Keratinocyte (primary cell): ENCODE results near the gene OR2T35. TPM values are rescaled to one million over a fixed set of nuclear protein-coding genes. Genes with fewer than 3 reads are reported as not detected.
"Not testable (repeated sequence)": the region's sequence is repeated elsewhere in the genome, so short reads cannot be mapped to it uniquely, and the experiment has no call there.

ENCODE experiments used
- DNase-seq: peaks from one replicate; pipeline ENCODE4 v3.0.0-alpha.2; 2011; ENCODE audit warnings: low read depth, missing footprints, low spot score
- FAIRE-seq: peaks from 2 replicates; lab custom pipeline; 2011; peaks lifted over from hg19 to GRCh38; lab: Jason Lieb, UNC
- H2AFZ ChIP-seq: 2 replicates; pipeline ENCODE4 v1.6.0; 2012; ENCODE audit warnings: low read length, control low read depth, inconsistent platforms; ENCODE audit not compliant: control insufficient read depth
- H3K27ac ChIP-seq: 2 replicates; pipeline ENCODE4 v1.5.1; 2011; ENCODE audit warnings: low read length; ENCODE audit not compliant: control insufficient read depth, insufficient read depth
- H3K27me3 ChIP-seq: 3 replicates; pipeline ENCODE4 v1.6.0; 2011; ENCODE audit warnings: low read length; ENCODE audit not compliant: control insufficient read depth, insufficient read depth; ENCODE audit errors: extremely low read depth
- H3K36me3 ChIP-seq, 2 experiments: 2 replicates in 1 of 2; 3 replicates in 1 of 2; pipeline ENCODE4 v1.5.1; 2011; ENCODE audit warnings: low read length in 2 of 2, mild to moderate bottlenecking in 1 of 2; ENCODE audit not compliant: control insufficient read depth in 2 of 2, insufficient read depth in 2 of 2; ENCODE audit errors: extremely low read depth in 1 of 2
- H3K4me1 ChIP-seq: 3 replicates; pipeline ENCODE4 v1.5.1; 2011; ENCODE audit warnings: low read length; ENCODE audit not compliant: control insufficient read depth, insufficient read depth; ENCODE audit errors: extremely low read depth
- H3K4me2 ChIP-seq: 3 replicates; pipeline ENCODE4 v1.6.0; 2011; ENCODE audit warnings: low read depth, low read length; ENCODE audit not compliant: control insufficient read depth, insufficient read depth; ENCODE audit errors: extremely low read depth
- H3K4me3 ChIP-seq, 3 experiments: fragments of 200-600 bp in 1 of 3; sonication (generic) in 1 of 3; 2 replicates in 2 of 3; 3 replicates in 1 of 3; pipeline ENCODE4 v1.5.1; 2011 to 2016; ENCODE audit warnings: low read length in 3 of 3, mild to moderate bottlenecking in 3 of 3, control low read depth in 2 of 3, inconsistent platforms in 1 of 3, low read depth in 1 of 3, mixed read lengths in 1 of 3, mixed run types in 1 of 3, moderate library complexity in 1 of 3; ENCODE audit not compliant: control insufficient read depth in 2 of 3, insufficient read depth in 2 of 3; ENCODE audit errors: extremely low read depth in 1 of 3
- H3K79me2 ChIP-seq: 2 replicates; pipeline ENCODE4 v1.6.0; 2012; ENCODE audit warnings: low read length; ENCODE audit not compliant: control insufficient read depth, insufficient read depth
- H3K9ac ChIP-seq: 3 replicates; pipeline ENCODE4 v1.6.0; 2011; ENCODE audit warnings: low read length; ENCODE audit not compliant: control insufficient read depth, insufficient read depth; ENCODE audit errors: extremely low read depth
- H3K9me1 ChIP-seq: 3 replicates; pipeline ENCODE4 v1.6.0; 2011; ENCODE audit warnings: low read length; ENCODE audit not compliant: control insufficient read depth, insufficient read depth; ENCODE audit errors: extremely low read depth
- H3K9me3 ChIP-seq: 2 replicates; pipeline ENCODE4 v1.5.1; 2012; ENCODE audit warnings: low read depth, low read length; ENCODE audit not compliant: control insufficient read depth
- H4K20me1 ChIP-seq: 3 replicates; pipeline ENCODE4 v1.6.0; 2011; ENCODE audit warnings: low read length; ENCODE audit not compliant: control insufficient read depth, insufficient read depth; ENCODE audit errors: extremely low read depth
- dilution Hi-C: fragments of 300-500 bp; cut with MboI; formaldehyde crosslinking; loops from one replicate; pipeline ENCODE4 v1.7.0; 2020; ENCODE audit warnings: low sequenced_read_pairs; ENCODE audit not compliant: extremely low pct_ligation_motif_present
- polyA plus RNA-seq, 5 experiments: library from polyadenylated mRNA; depleted of rRNA in 3 of 5; stranded (reverse) in 3 of 5; stranded (forward) in 1 of 5; unstranded in 1 of 5; fragments of >200 nt; gene quantifications; 1 replicate in 1 of 5; 2 replicates in 3 of 5; 3 replicates in 1 of 5; pipeline versions ENCODE4 v1.2.1 to v1.2.3, GENCODE V29; 2011 to 2012; ENCODE audit warnings: missing spikeins in 2 of 5, low read depth in 1 of 5, low replicate concordance in 1 of 5

Gene OR2T35
- polyA plus RNA-seq, 1 donor (not counting 4 experiments of a cell fraction or from before 2014, with no cell fraction given) = not detected

DNA sequence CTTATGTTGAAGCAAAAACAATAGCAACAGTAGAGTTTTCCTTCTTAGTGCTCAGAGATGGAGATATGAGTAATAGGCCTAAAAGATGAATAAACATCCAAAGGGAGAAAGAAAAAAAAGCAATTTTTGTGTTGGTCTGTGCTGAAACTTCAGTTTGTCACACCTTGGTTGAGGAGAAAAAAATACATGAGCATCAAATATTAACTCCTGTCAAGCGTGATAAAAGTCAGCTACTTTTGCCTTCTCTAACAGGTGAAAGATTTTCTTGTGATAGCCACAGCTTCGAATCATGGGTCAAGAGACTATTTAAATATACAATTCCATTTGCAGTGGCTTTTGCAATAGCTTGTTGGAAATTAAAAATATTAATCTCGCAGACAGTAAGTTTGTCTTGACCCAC, 4.2 kb downstream of the OR2T35 start:
- H3K4me2 ChIP-seq, dilution Hi-C loops, H3K27ac ChIP-seq, H3K36me3 ChIP-seq, DNase-seq, H3K9me1 ChIP-seq, FAIRE-seq, H3K9ac ChIP-seq, H3K4me3 ChIP-seq, H3K27me3 ChIP-seq, H4K20me1 ChIP-seq, H3K9me3 ChIP-seq, H2AFZ ChIP-seq, H3K79me2 ChIP-seq, H3K4me1 ChIP-seq: not testable (repeated sequence)

DNA sequence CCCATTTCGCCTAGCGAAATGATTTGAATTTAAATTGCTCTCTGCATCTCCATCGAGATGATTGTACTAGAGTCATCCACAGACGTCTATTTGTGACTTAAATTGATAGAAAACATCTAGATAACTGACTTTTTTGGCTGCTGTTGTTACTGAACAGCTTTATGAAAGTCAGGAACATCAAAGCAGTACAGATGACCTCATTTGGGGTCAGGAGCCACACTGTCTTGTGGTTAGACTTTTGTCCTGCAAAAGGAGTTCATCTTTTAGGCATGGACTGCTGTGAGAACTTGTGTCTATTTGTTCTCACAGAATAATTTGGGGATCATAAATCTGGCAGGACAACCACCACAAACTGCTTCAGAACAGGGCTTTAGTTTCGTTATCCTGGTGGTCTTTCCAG, 5.4 kb downstream of the OR2T35 start:
- FAIRE-seq, H3K79me2 ChIP-seq, H3K9me1 ChIP-seq, H3K4me1 ChIP-seq, dilution Hi-C loops, DNase-seq, H3K27me3 ChIP-seq, H3K4me3 ChIP-seq, H3K9ac ChIP-seq, H4K20me1 ChIP-seq, H3K4me2 ChIP-seq, H3K27ac ChIP-seq, H3K9me3 ChIP-seq, H3K36me3 ChIP-seq, H2AFZ ChIP-seq: not testable (repeated sequence)

DNA sequence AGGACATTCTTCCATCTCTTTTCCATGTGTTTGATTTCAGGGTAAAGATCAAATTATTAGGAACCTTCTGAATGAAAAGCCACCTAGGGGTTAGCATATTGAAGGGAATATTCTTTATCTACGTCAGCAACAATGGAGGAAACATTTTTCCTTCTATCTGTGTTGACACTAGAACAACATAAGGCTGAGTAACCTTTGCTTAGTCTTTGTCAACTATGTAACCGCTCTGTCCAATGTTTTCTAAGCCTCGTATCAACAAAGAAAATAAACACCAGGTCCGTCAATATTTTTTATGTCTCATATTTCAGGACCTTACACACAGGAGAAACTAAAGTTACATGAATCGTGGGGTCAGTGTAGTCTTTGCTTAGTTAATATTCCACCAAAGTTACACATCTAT, 8.5 kb downstream of the OR2T35 start:
- dilution Hi-C loops, H3K4me1 ChIP-seq, H3K79me2 ChIP-seq, FAIRE-seq, H3K4me3 ChIP-seq, H3K9ac ChIP-seq, H3K9me1 ChIP-seq, H3K9me3 ChIP-seq, H3K27me3 ChIP-seq, H3K36me3 ChIP-seq, H4K20me1 ChIP-seq, DNase-seq, H3K4me2 ChIP-seq, H2AFZ ChIP-seq, H3K27ac ChIP-seq: not testable (repeated sequence)

DNA sequence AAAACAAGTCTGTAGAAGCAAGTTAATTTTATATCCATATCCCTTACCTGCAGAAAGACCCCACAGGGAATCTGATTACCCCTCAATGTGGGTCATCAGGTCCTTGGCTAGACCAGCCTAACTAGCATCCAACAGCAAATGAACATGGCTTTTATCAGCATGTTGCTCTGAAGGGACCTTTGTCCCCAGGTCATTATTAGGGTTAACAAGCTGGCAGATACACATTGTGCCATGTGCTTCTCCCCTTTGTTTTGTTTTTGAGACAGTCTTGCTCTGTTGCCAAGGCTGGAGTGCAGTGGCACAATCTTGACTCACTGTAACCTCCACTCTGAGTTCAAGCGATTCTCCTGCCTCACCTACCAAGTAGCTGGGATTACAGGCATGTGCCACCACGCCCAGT, 10.1 kb downstream of the OR2T35 start, which contains the start of gene OR2T11:
Gene OR2T11 (minus strand): TSS at position 101 of the 400 bp plus-strand sequence. CDS start 7,963 bp downstream, outside the sequence.
- FAIRE-seq, H3K27me3 ChIP-seq, dilution Hi-C loops: not testable (repeated sequence)

More for the DNA sequence above, 10.1 kb downstream of the OR2T35 start, which contains the start of gene OR2T11:
- not testable (repeated sequence) for H3K27ac ChIP-seq, H3K9me3 ChIP-seq, H3K9ac ChIP-seq, DNase-seq, H3K4me2 ChIP-seq, H3K4me1 ChIP-seq, H2AFZ ChIP-seq, H4K20me1 ChIP-seq, H3K9me1 ChIP-seq, H3K36me3 ChIP-seq, H3K4me3 ChIP-seq, H3K79me2 ChIP-seq
